Activated CD8-positive, alpha-beta memory T cell treated with anti-CD3 and anti-CD28 coated beads, Interleukin-2, amount 10 ng/mL, durations not matched to agents 7 days and 5 days (primary cell): Measurements from ENCODE around the gene SUMO4. TPM values are rescaled to one million over a fixed set of nuclear protein-coding genes. Genes with fewer than 3 reads are reported as not detected.
"Not testable (repeated sequence)": the region's sequence is repeated elsewhere in the genome, so short reads cannot be mapped to it uniquely, and the experiment has no call there.

ENCODE experiments used
- ATAC-seq: fragments of 150-1000 bp; cut with Tn5 transposase; one replicate; pipeline ENCODE4 v1.10.0; 2021; ENCODE audit warnings: moderate library complexity
- CTCF ChIA-PET: fragments of 350-600 bp; sonication (Branson Sonifier 250); formaldehyde crosslinking; loops from one replicate; lab custom pipeline; 2021; ENCODE audit warnings: antibody characterized with exemption; lab: Charles Lee
- DNase-seq: peaks from one replicate; pipeline ENCODE4 v3.0.0-alpha.2; 2020
- H3K27ac Mint-ChIP-seq: one replicate; pipeline ENCODE4 v1.8.0; 2021; ENCODE audit warnings: mild to moderate bottlenecking, mixed read lengths
- H3K27me3 Mint-ChIP-seq: one replicate; pipeline ENCODE4 v1.8.0; 2021; ENCODE audit warnings: mixed read lengths
- H3K36me3 Mint-ChIP-seq: one replicate; pipeline ENCODE4 v1.8.0; 2021; ENCODE audit warnings: mild to moderate bottlenecking, mixed read lengths
- H3K4me1 Mint-ChIP-seq: one replicate; pipeline ENCODE4 v1.8.0; 2021; ENCODE audit warnings: mixed read lengths
- H3K4me3 Mint-ChIP-seq: one replicate; pipeline ENCODE4 v1.8.0; 2021; ENCODE audit warnings: mild to moderate bottlenecking, moderate library complexity, mixed read lengths
- H3K9me3 Mint-ChIP-seq: one replicate; pipeline ENCODE4 v1.8.0; 2022; ENCODE audit warnings: low read depth, mixed read lengths
- total RNA-seq, 2 experiments: library from RNA; stranded (reverse); gene quantifications; one replicate each; pipeline ENCODE4 v1.2.3, GENCODE V29; 2021

SUMO4 gene
- total RNA-seq, 2 experiments from 2014 or later = 7.4 to 10.6 TPM

GRCh38 chr6:149441740-149442139, 41.7 kb downstream of the SUMO4 start:
- DNase-seq = no peak

DNA sequence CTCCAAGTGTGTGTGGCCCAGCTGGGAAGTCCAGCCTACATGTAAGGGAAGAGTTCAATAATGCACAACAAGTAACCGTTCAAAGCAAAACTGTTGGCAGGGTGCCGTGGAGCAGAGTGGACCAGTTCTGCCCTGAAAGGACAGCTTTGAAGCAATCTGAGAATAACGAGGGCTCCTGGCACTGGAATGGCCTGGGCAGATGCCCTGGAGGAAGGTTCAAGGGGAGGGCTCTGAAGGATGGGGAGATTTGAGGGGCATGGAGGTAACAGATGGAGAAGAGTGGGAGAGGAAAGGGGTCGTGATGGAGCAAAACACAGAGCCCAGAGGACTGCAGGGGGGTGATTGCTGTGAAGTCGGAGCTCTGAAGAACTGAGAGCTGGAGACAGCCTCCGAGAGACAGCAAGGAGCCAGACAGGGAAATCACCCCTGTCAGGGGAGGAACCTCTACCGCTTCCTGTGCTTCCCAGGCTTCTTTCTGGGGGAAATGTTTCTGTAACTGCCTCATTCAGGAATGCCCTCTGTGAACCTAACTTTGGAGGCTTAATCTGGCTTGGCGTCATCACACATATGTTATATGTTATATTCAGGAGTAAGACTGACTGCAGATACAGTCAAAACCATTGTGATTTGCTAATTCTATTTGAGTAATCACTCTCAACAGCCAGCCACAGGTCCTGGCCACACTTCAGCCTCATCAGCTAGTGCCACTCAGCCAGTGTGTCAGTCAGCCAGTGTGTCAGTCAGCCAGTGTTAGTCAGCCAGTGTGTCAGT, 43.5 kb downstream of the SUMO4 start:
- peaks cover 43% of the 10 kb centered on the region for H3K4me1 Mint-ChIP-seq
- H3K27me3 Mint-ChIP-seq = no peaks in the 10 kb centered on the region
- peaks cover 5% of the 10 kb centered on the region for H3K36me3 Mint-ChIP-seq
- H3K9me3 Mint-ChIP-seq = no peaks in the 10 kb centered on the region
- ATAC-seq (peak; percentile 37), DNase-seq (no peak)
- CTCF ChIA-PET = interaction anchor here (3.2 kb wide), 1 partner anchor 74 kb away, joined by 13 read pairs; no protein-coding TSS in a partner anchor
- H3K4me3 Mint-ChIP-seq = no peak overlapping the region
- no peak overlapping the region for H3K27ac Mint-ChIP-seq

More at GRCh38 chr6:149441740-149442139, 41.7 kb downstream of the SUMO4 start:
- Mint-ChIP-seq H3K4me3 (no peak overlapping the region), H3K27ac (no peak overlapping the region), H3K36me3 (peaks cover 6% of the 10 kb centered on the region), H3K27me3 (no peaks in the 10 kb centered on the region), H3K4me1 (peaks cover 49% of the 10 kb centered on the region), H3K9me3 (no peaks in the 10 kb centered on the region)
- CTCF ChIA-PET = interaction anchor here (0.5 to 1.2 kb wide), 2 partner anchors 352 to 416 kb away, joined by 3 read pairs; no protein-coding TSS in a partner anchor
- ATAC-seq = no peak

- not testable (repeated sequence) for H3K27ac Mint-ChIP-seq, H3K36me3 Mint-ChIP-seq, H3K27me3 Mint-ChIP-seq, DNase-seq, H3K9me3 Mint-ChIP-seq, H3K4me3 Mint-ChIP-seq
- CTCF ChIA-PET = interaction anchor here (0.8 to 4.2 kb wide), 3 partner anchors 12 to 418 kb away, joined by 3 to 25 read pairs (median 13); no protein-coding TSS in a partner anchor
- H3K4me1 Mint-ChIP-seq = peaks cover 34% of the 10 kb centered on the region
- ATAC-seq = peak; percentile 4
Observed at GRCh38 chr6:149444360-149445094, 44.5 kb downstream of the SUMO4 start.

- H3K27ac Mint-ChIP-seq = peak overlapping the region; percentile 45
- DNase-seq (peak; percentile 72), ATAC-seq (peak; percentile 75)
- no peaks in the 10 kb centered on the region for H3K9me3 Mint-ChIP-seq
- CTCF ChIA-PET = interaction anchor here (0.8 to 4.2 kb wide), 4 partner anchors 13 to 471 kb away, joined by 3 to 25 read pairs (median 8); no protein-coding TSS in a partner anchor
- H3K36me3 Mint-ChIP-seq = peaks cover 10% of the 10 kb centered on the region
- H3K4me3 Mint-ChIP-seq = no peak overlapping the region
- H3K4me1 Mint-ChIP-seq = peaks cover 34% of the 10 kb centered on the region
- H3K27me3 Mint-ChIP-seq = no peaks in the 10 kb centered on the region
Observed at GRCh38 chr6:149445095-149445466, 45.0 kb downstream of the SUMO4 start.

- Mint-ChIP-seq H3K36me3 (peaks cover 10% of the 10 kb centered on the region), H3K9me3 (no peaks in the 10 kb centered on the region), H3K27ac (no peak overlapping the region), H3K4me3 (no peak overlapping the region), H3K4me1 (peaks cover 36% of the 10 kb centered on the region), H3K27me3 (no peaks in the 10 kb centered on the region)
- DNase-seq (no peak), ATAC-seq (peak; percentile 32)
- CTCF ChIA-PET = interaction anchor here (1.2 to 4.2 kb wide), 3 partner anchors 13 to 472 kb away, joined by 3 to 25 read pairs (median 13); no protein-coding TSS in a partner anchor
Observed at GRCh38 chr6:149445573-149445972, 45.5 kb downstream of the SUMO4 start.

- ATAC-seq (no peak), DNase-seq (no peak)
- peaks cover 12% of the 10 kb centered on the region for H3K36me3 Mint-ChIP-seq
- H3K27me3 Mint-ChIP-seq = no peaks in the 10 kb centered on the region
- peaks cover 37% of the 10 kb centered on the region for H3K4me1 Mint-ChIP-seq
- CTCF ChIA-PET = interaction anchor here (3.2 to 4.2 kb wide), 2 partner anchors 14 to 71 kb away, joined by 13 to 25 read pairs; no protein-coding TSS in a partner anchor
- no peak overlapping the region for H3K27ac Mint-ChIP-seq
- no peak overlapping the region for H3K4me3 Mint-ChIP-seq
- H3K9me3 Mint-ChIP-seq = no peaks in the 10 kb centered on the region
Observed at GRCh38 chr6:149446791-149447376, 46.8 kb downstream of the SUMO4 start.

GRCh38 chr6:149448821-149449453, 48.9 kb downstream of the SUMO4 start:
- Mint-ChIP-seq H3K27me3 (no peaks in the 10 kb centered on the region), H3K4me1 (peaks cover 33% of the 10 kb centered on the region), H3K9me3 (no peaks in the 10 kb centered on the region), H3K4me3 (no peak overlapping the region), H3K27ac (no peak overlapping the region), H3K36me3 (peaks cover 15% of the 10 kb centered on the region)
- ATAC-seq (no peak), DNase-seq (no peak)
- CTCF ChIA-PET = interaction anchor here (0.6 kb wide), 1 partner anchor 17 kb away, joined by 4 read pairs; no protein-coding TSS in a partner anchor

DNA sequence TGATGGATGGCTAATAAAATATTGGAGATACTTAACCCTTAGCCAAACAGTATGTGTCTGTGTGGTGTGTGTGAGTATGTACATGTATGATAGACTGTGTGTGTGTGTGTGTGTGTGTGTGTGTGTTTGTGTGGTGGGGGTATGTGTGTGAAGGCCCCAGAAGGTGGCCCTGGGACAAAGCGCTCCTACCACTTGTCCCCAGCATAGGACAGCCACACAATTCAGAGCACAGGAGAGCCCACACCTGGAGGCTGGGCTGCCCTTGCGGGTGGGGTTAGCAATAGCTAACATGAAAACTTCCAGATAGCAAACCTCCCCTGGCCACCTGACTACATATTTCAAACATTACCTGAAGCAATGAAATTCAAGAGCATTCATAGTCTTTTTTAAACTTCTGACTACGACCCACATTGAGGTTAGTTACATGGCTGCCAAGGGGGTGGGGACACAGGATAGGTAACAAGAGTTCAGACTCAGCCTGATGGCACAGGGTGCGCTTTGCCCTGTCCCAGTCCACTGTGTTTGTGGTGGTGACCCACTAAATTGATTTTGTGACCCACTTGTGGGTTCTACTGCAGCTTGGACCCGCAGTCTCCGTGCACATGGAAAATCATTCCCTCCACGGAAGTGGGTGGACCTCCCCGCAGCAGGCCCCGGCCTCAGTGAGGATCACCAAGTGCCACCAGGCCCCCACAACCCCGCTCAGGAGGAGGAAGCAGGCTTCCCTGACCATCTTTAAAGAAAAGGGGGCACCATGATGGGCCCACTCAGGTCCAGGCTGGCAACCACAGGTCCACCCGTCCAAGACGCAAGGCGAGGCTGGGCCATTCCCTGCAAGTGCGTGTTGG, 50.0 kb downstream of the SUMO4 start:
- Mint-ChIP-seq H3K27me3 (no peaks in the 10 kb centered on the region), H3K36me3 (peaks cover 11% of the 10 kb centered on the region), H3K9me3 (no peaks in the 10 kb centered on the region), H3K4me3 (no peak overlapping the region), H3K27ac (no peak overlapping the region), H3K4me1 (peaks cover 26% of the 10 kb centered on the region)
- ATAC-seq = no peak
- DNase-seq = no peak
- CTCF ChIA-PET = interaction anchor here (0.9 kb wide), 1 partner anchor 17 kb away, joined by 3 read pairs; no protein-coding TSS in a partner anchor

Other genes with a start within 250 kb of the SUMO4 start
- 100 to 1,000 TPM; 120 to 138 TPM for gene TAB2, start 82.5 kb upstream of the SUMO4 start, total RNA-seq
- gene ZC3H12D, start 84.8 kb downstream of the SUMO4 start, total RNA-seq = 10 to 100 TPM; 25.3 to 37.5 TPM
- 10 to 100 TPM; 17.8 to 18.7 TPM for gene PPIL4, start 145.8 kb downstream of the SUMO4 start, total RNA-seq
- gene GINM1, start 166.1 kb downstream of the SUMO4 start, total RNA-seq = 10 to 100 TPM; 16.4 to 16.5 TPM
- gene KATNA1, start 248.5 kb downstream of the SUMO4 start, total RNA-seq = 10 to 100 TPM; 22.3 to 22.7 TPM